Fibroblast of gingiva (primary cell): Measurements from ENCODE around the gene PIP4K2C.
A peak's percentile ranks its signal among the peaks of the same experiment; 100 is the strongest.

Experiments used
- DNase-seq: peaks from one replicate; pipeline ENCODE4 v3.0.0-alpha.2; 2011; ENCODE audit warnings: low read depth

PIP4K2C gene

GRCh38 chr12:57590864-57591781 is at the start of gene PIP4K2C:
Gene PIP4K2C, plus strand, starts transcription at chr12:57591192. Its CDS starts 98 bp downstream, at chr12:57591290.
- peak; percentile 22 for DNase-seq

- no peak for DNase-seq
Measured at GRCh38 chr12:57541717-57542116, 49.3 kb upstream of the PIP4K2C start.

GRCh38 chr12:57543581-57543980 is 47.4 kb upstream of the PIP4K2C start:
- DNase-seq = no peak

- no peak for DNase-seq
Measured at GRCh38 chr12:57545809-57546437, 45.1 kb upstream of the PIP4K2C start.

GRCh38 chr12:57546438-57547287 is 44.3 kb upstream of the PIP4K2C start, which contains the start of gene DCTN2:
Gene DCTN2, minus strand, starts transcription at chr12:57547192. Its CDS starts 129 bp downstream, at chr12:57547063.
- peak; percentile 96 for DNase-seq

- DNase-seq = no peak
Measured at GRCh38 chr12:57547288-57548012, 43.5 kb upstream of the PIP4K2C start.

- no peak for DNase-seq
Measured at GRCh38 chr12:57548013-57548315, 43.0 kb upstream of the PIP4K2C start.

- no peak for DNase-seq
Measured at GRCh38 chr12:57548488-57548887, 42.5 kb upstream of the PIP4K2C start.

- no peak for DNase-seq
Measured at GRCh38 chr12:57549203-57549908, 41.6 kb upstream of the PIP4K2C start.

- DNase-seq = no peak
Measured at GRCh38 chr12:57549909-57550640, 40.9 kb upstream of the PIP4K2C start, which contains the start of gene KIF5A. Gene KIF5A, plus strand, starts transcription at chr12:57550044. Its CDS starts 228 bp downstream, at chr12:57550272.

GRCh38 chr12:57550641-57551549 is 40.1 kb upstream of the PIP4K2C start:
- no peak for DNase-seq

- no peak for DNase-seq
Measured at GRCh38 chr12:57551637-57552305, 39.2 kb upstream of the PIP4K2C start.

- DNase-seq = no peak
Measured at GRCh38 chr12:57552306-57552651, 38.7 kb upstream of the PIP4K2C start.

GRCh38 chr12:57552835-57553313 is 38.1 kb upstream of the PIP4K2C start:
- DNase-seq = no peak

- no peak for DNase-seq
Measured at GRCh38 chr12:57553343-57554202, 37.4 kb upstream of the PIP4K2C start.

GRCh38 chr12:57554453-57554852 is 36.5 kb upstream of the PIP4K2C start:
- no peak for DNase-seq

GRCh38 chr12:57554897-57555296 is 36.1 kb upstream of the PIP4K2C start:
- no peak for DNase-seq

GRCh38 chr12:57558864-57559263 is 32.1 kb upstream of the PIP4K2C start:
- DNase-seq = no peak
